NB4 (cell line): Measurements from ENCODE around the gene SLIT1.

Source experiments
- DNase-seq: peaks from one replicate; pipeline ENCODE4 v3.0.0; 2010; ENCODE audit warnings: low read depth
- H3K4me3 ChIP-seq: one replicate; pipeline ENCODE4 v1.5.1; 2011; ENCODE audit warnings: mild to moderate bottlenecking, low read depth, low read length, moderate library complexity
- MYC ChIP-seq: IDR thresholded peaks from 2 replicates; pipeline ENCODE4 v1.6.1; 2011; ENCODE audit warnings: low read depth, low read length
- POLR2A ChIP-seq: IDR thresholded peaks from 2 replicates; pipeline ENCODE4 v1.6.1; 2011; ENCODE audit warnings: mild to moderate bottlenecking; ENCODE audit not compliant: insufficient read length; ENCODE audit errors: extremely low read depth
- TF ChIP-seq, protein P1 (sequence below): IDR thresholded peaks from one replicate; pipeline ENCODE4 v1.5.1; 2012; ENCODE audit warnings: low read depth, low read length
- TF ChIP-seq, protein P2 (sequence below): IDR thresholded peaks from 2 replicates; pipeline ENCODE4 v1.6.1; 2011; ENCODE audit warnings: low read depth, low read length

The SLIT1 gene

DNA sequence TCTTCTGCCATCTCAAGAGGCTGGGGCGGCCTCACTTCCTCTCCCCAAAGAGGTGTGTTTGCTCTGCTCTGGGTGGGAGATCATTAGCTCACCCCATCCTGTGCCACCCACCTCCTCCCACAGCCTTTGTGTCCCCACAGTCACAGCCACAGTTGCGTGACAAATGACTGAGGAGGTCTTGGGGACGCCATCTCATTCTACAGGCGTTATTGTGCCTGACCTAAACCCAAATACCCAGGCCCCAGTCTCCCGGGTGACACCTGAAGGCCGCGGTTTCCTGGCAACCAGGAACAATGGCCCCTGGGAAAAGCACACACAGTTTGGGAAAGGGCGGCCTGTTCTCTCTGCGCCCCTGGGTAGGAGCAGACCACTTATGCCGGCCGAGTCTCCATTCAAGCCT, 51.6 kb downstream of the SLIT1 start:
- TF ChIP-seq MYC (no peak), POLR2A (no peak)
- no peak for DNase-seq
- H3K4me3 ChIP-seq: no peak overlapping the region

DNA sequence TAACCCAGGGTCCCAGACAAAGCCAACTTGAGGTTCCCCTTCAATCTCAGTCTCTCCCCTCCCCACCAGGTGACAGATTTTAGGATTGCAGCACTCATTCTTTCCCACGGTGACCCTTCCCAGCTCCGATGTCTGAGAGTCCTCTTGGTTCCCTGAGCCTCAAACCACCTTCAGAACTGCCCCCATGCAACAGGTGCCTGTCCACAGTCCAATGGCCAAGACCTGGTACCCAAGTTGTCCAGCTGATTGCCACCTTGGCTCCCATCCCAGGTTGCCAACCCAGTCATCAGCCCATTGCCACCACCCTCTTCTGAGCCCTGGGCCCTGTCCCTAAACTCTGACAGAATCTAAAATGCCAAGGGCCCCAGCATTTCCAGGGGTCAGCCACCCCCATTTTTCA, 53.5 kb downstream of the SLIT1 start:
- no peak for DNase-seq
- no peak for TF ChIP-seq MYC

DNA sequence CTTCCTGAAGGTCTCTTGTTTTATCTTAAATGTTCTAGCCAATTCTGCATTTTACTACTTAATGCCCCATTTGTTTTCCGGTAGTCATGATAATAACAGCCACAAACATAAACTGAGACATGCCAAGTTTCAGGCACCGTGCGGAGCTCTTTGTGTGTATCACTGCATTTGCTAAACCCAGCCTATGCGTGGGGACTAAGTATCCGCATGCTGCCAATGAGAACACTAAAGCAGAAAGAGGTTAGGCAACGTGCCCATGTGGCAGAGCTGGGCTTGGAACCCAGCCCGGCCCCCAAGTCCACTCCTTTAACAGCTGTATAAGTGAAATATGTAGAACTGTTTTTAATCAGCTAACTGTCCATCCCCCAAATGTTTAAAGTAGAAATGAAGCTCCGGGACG, 54.1 kb downstream of the SLIT1 start:
- TF ChIP-seq POLR2A (no peak), MYC (no peak)
- TF ChIP-seq, protein P1, sequence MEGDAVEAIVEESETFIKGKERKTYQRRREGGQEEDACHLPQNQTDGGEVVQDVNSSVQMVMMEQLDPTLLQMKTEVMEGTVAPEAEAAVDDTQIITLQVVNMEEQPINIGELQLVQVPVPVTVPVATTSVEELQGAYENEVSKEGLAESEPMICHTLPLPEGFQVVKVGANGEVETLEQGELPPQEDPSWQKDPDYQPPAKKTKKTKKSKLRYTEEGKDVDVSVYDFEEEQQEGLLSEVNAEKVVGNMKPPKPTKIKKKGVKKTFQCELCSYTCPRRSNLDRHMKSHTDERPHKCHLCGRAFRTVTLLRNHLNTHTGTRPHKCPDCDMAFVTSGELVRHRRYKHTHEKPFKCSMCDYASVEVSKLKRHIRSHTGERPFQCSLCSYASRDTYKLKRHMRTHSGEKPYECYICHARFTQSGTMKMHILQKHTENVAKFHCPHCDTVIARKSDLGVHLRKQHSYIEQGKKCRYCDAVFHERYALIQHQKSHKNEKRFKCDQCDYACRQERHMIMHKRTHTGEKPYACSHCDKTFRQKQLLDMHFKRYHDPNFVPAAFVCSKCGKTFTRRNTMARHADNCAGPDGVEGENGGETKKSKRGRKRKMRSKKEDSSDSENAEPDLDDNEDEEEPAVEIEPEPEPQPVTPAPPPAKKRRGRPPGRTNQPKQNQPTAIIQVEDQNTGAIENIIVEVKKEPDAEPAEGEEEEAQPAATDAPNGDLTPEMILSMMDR: no peak
- TF ChIP-seq, protein P2, sequence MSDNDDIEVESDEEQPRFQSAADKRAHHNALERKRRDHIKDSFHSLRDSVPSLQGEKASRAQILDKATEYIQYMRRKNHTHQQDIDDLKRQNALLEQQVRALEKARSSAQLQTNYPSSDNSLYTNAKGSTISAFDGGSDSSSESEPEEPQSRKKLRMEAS: no peak
- no peak overlapping the region for H3K4me3 ChIP-seq
- DNase-seq: no peak

More for the DNA sequence above, 53.5 kb downstream of the SLIT1 start:
- no peak overlapping the region for H3K4me3 ChIP-seq

DNA sequence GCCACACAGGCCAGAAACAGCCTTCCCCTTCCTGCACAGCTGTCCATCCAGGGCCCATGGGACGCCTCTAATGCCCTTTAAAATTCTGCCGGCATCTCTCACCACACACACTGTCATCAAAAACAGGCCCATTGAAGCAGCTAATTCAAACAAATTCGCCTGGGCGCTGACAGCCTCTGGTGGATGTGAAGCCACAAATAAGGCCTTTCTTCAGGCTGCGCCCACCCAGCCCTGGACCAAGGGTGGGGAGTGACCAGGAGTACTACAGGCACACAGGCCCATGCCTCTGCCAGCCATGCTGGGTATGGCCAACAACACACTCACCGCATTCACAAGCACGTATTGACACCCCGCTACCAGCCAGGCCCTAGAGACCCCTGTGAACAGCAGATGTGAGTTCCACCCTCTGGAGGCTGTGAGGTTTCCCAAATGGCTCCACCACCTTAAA, 54.6 kb downstream of the SLIT1 start:
- DNase-seq: no peak
- no peak overlapping the region for H3K4me3 ChIP-seq

DNA sequence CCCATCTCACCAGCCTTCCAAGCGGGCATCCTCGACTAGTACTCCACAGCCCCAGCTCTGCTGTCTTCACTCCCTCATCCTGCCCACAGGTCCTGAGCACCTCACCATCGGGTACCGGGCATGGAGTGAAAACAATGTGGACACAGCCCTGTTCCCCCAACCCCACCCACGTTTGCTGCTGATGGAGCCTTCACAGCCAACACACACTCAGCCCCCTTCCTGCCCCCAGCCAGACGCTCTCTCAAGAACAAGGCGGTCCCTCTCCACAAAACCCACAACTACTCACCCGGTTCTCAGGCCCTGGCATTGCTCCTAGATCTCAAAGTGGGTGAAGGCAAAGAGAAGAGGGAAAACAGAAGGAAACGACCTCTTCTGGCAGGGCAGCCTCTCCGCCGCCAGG, 56.1 kb downstream of the SLIT1 start:
- TF ChIP-seq POLR2A (no peak), MYC (no peak)
- TF ChIP-seq, protein P2: no peak
- TF ChIP-seq, protein P1: no peak
- no peak for DNase-seq
- no peak overlapping the region for H3K4me3 ChIP-seq

More for the DNA sequence above, 54.6 kb downstream of the SLIT1 start:
- TF ChIP-seq MYC: no peak
- TF ChIP-seq, protein P1: no peak
- TF ChIP-seq, protein P2: no peak

DNA sequence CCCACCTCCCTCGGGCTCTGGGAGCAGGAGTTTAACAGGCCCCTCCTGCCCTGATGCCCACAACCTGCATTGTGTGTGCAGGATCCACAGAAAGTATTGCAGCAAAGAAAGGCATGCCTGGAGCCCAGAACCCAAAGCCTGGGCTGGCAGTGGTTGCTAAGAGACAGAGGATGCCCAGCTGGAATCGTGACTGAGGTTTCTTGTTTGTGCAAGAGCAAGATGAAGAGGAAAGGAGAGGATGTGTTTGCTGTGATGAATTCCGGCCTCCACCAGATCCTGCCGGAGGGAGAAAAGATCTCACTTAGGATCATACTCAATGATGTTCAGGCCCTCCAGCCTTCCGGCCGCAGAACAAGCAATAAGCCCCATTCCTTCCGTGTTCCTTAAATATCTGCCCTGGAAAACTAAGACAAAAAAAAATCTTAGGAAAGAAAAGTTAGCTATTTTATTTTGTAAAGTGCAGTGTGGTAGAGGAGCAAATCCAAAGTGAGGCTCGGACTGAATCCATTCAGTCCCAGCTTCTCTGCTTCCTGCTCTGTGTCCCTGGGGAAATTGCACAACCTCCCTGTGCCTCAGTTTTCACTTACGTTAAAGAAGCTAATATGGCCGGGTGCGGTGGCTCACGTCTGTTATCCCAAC, 57.1 kb downstream of the SLIT1 start:
- peak; percentile 31 for DNase-seq
- no peak overlapping the region for H3K4me3 ChIP-seq
- TF ChIP-seq MYC (no peak), POLR2A (no peak)
- TF ChIP-seq, protein P2: no peak
- TF ChIP-seq, protein P1: no peak

DNA sequence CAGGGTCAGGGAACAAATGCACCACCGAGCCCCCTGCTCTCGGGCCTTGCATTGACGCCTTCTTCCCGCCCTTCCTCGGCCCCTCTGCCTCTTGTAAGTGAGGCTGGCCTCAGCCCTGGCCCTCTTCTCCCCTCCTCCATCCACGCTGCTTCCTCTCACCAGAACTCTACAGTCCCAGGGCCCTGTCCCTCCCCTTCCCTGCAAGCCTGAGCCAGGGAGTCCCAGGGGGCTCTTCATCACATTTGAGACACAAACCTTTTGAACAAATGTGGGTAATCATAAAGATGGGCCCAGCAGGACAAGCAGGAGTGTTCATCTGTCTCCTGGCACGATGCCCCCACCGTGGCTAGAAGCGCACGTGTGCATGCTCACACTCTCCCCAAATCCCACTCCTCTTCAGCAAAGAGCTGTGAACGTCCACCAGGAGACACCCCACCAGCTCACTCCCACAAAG, 57.7 kb downstream of the SLIT1 start:
- TF ChIP-seq MYC: no peak
- no peak for TF ChIP-seq POLR2A
- no peak overlapping the region for H3K4me3 ChIP-seq
- peak; percentile 71 for DNase-seq
